Stomach smooth muscle (tissue), 2 donors: ENCODE data around the gene IFFO2.

Experiments used
- H3K27ac ChIP-seq: one replicate; pipeline ENCODE4 v1.7.0; 2013; ENCODE audit warnings: mild to moderate bottlenecking, low read length, inconsistent platforms
- H3K27me3 ChIP-seq, 2 donors: one replicate each; pipeline ENCODE4 v1.7.0; 2013; ENCODE audit warnings: low read length in 2 of 2; ENCODE audit not compliant: insufficient read depth in 2 of 2, control insufficient read depth in 1 of 2
- H3K36me3 ChIP-seq, 2 donors: one replicate each; pipeline ENCODE4 v1.7.0; 2013; ENCODE audit warnings: low read length in 2 of 2; ENCODE audit not compliant: control insufficient read depth in 2 of 2, insufficient read depth in 2 of 2
- H3K4me1 ChIP-seq: one replicate; pipeline ENCODE4 v1.7.0; 2013; ENCODE audit warnings: low read length; ENCODE audit not compliant: control insufficient read depth, insufficient read depth
- H3K4me3 ChIP-seq, 2 donors: one replicate each; pipeline ENCODE4 v1.7.0; 2013; ENCODE audit warnings: low read length in 2 of 2
- H3K9ac ChIP-seq, 2 donors: one replicate each; pipeline ENCODE4 v1.7.0; 2013; ENCODE audit warnings: low read length in 2 of 2, mild to moderate bottlenecking in 1 of 2
- H3K9me3 ChIP-seq, 2 donors: one replicate each; pipeline ENCODE4 v1.7.0; 2013; ENCODE audit warnings: low read length in 2 of 2; ENCODE audit not compliant: control insufficient read depth in 2 of 2
- donor health status: healthy.
- donor health status: Pancreatic carcinoma.

Gene IFFO2

GRCh38 chr1:18934205-18935000, 22.1 kb downstream of the IFFO2 start:
- Histone ChIP-seq H3K4me1 (peaks cover 49% of the 10 kb centered on the region), H3K9ac (no peak overlapping the region), H3K4me3 (no peak overlapping the region)

DNA sequence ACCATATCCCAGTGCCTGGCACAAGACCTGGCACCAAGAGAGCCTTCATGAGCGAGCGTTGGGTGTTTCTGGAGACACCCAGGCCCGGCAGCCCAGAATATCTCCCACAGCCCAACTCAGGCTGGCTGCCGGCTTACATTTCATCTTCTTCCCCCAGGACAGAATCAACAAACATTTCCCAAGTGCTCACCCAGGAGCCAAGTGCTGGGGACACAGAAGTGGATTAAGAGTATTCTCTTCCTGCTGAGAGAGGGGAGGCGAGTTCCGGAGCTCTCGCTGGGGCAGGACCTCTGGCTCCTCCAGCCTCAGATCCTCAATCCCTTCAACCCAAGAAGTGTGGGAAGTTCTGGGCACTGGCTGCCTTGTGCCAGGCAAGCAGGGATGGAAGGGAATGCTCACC, 23.6 kb downstream of the IFFO2 start:
- H3K4me1 ChIP-seq, result peaks cover 49% of the 10 kb centered on the region
- H3K27ac ChIP-seq, result no peak overlapping the region

More at GRCh38 chr1:18934205-18935000, 22.1 kb downstream of the IFFO2 start:
- H3K27ac ChIP-seq, result no peak overlapping the region
- peaks cover 0 to 2% of the 10 kb centered on the region in 2 donors for H3K36me3 ChIP-seq
- no peaks in the 10 kb centered on the region for H3K27me3 ChIP-seq
- no peaks in the 10 kb centered on the region for H3K9me3 ChIP-seq

GRCh38 chr1:18932387-18932786, 24.1 kb downstream of the IFFO2 start:
- H3K27me3 ChIP-seq, result no peaks in the 10 kb centered on the region
- H3K9me3 ChIP-seq, result no peaks in the 10 kb centered on the region
- H3K27ac ChIP-seq, result no peak overlapping the region
- no peak overlapping the region for H3K9ac ChIP-seq
- H3K4me1 ChIP-seq, result peaks cover 50% of the 10 kb centered on the region
- peaks cover 0 to 2% of the 10 kb centered on the region in 2 donors for H3K36me3 ChIP-seq
- no peak overlapping the region for H3K4me3 ChIP-seq

More for the DNA sequence above, 23.6 kb downstream of the IFFO2 start:
- no peaks in the 10 kb centered on the region for H3K27me3 ChIP-seq
- peaks cover 0 to 2% of the 10 kb centered on the region in 2 donors for H3K36me3 ChIP-seq
- no peak overlapping the region for H3K9ac ChIP-seq
- H3K4me3 ChIP-seq, result no peak overlapping the region
- H3K9me3 ChIP-seq, result no peaks in the 10 kb centered on the region

DNA sequence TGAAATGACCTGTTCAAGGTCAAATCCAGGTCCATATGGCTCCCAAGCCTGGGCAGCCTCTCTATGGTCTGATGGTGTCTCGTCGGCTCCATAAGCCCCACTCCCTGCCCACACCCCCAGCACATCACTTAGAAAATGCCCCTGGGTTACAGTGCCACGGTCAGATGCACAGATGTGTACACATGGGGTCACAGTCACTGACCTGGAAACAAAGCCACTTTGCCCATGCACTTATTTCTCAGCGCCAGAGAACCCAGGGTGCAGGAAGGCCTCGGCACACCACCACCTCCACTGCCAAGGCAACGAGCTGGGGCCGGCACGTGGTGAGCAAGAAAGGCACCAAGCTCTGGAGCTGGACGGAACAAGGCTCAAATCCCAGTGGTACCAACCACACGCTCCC, 24.7 kb downstream of the IFFO2 start:
- Histone ChIP-seq H3K27ac (no peak overlapping the region), H3K4me1 (peaks cover 50% of the 10 kb centered on the region), H3K4me3 (no peak overlapping the region)

GRCh38 chr1:18929686-18930085, 26.8 kb downstream of the IFFO2 start:
- H3K27me3 ChIP-seq, result no peaks in the 10 kb centered on the region
- H3K4me3 ChIP-seq, result no peak overlapping the region
- H3K27ac ChIP-seq, result no peak overlapping the region
- H3K9ac ChIP-seq, result no peak overlapping the region
- no peaks in the 10 kb centered on the region for H3K9me3 ChIP-seq
- no peaks in the 10 kb centered on the region for H3K36me3 ChIP-seq
- H3K4me1 ChIP-seq, result peaks cover 52% of the 10 kb centered on the region

More for the DNA sequence above, 24.7 kb downstream of the IFFO2 start:
- Histone ChIP-seq H3K9ac (no peak overlapping the region), H3K9me3 (no peaks in the 10 kb centered on the region), H3K27me3 (no peaks in the 10 kb centered on the region), H3K36me3 (peaks cover 0 to 2% of the 10 kb centered on the region in 2 donors)

DNA sequence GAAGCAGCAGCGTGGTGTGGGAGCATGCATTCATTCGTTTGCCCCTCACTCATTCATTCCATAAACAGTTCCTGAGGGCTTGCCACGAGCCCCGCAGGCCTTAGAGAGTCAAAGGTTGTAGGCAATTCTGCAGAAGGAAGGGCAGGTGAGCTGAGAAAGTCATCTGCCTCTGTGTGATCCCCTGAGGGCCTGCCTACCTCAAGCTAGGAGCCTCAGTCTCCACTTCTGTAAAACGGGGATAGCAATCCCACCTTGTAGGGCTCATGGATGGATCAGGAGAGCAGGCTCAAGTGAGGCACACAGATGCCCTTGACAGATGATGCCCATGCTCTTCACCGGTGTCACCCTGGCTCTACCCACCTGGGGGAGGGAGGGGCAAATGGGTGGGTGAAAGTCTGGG, 27.5 kb downstream of the IFFO2 start:
- Histone ChIP-seq H3K4me3 (no peak overlapping the region), H3K36me3 (no peaks in the 10 kb centered on the region), H3K27ac (no peak overlapping the region), H3K4me1 (peaks cover 59% of the 10 kb centered on the region), H3K9me3 (no peaks in the 10 kb centered on the region), H3K9ac (no peak overlapping the region), H3K27me3 (no peaks in the 10 kb centered on the region)

GRCh38 chr1:18928406-18928805, 28.1 kb downstream of the IFFO2 start:
- H3K9me3 ChIP-seq, result no peaks in the 10 kb centered on the region
- no peak overlapping the region for H3K9ac ChIP-seq
- no peak overlapping the region for H3K4me3 ChIP-seq
- H3K4me1 ChIP-seq, result peaks cover 64% of the 10 kb centered on the region
- no peaks in the 10 kb centered on the region for H3K36me3 ChIP-seq
- no peaks in the 10 kb centered on the region for H3K27me3 ChIP-seq
- H3K27ac ChIP-seq, result no peak overlapping the region

GRCh38 chr1:18927654-18928272, 28.7 kb downstream of the IFFO2 start:
- peaks cover 68% of the 10 kb centered on the region for H3K4me1 ChIP-seq
- no peak overlapping the region for H3K4me3 ChIP-seq
- no peaks in the 10 kb centered on the region for H3K9me3 ChIP-seq
- no peaks in the 10 kb centered on the region for H3K27me3 ChIP-seq
- H3K27ac ChIP-seq, result no peak overlapping the region
- H3K36me3 ChIP-seq, result no peaks in the 10 kb centered on the region
- no peak overlapping the region for H3K9ac ChIP-seq

GRCh38 chr1:18927082-18927653, 29.3 kb downstream of the IFFO2 start:
- Histone ChIP-seq H3K27ac (no peak overlapping the region), H3K9ac (no peak overlapping the region), H3K4me3 (peak overlapping the region in 1 of 2 donors; percentile 15), H3K27me3 (no peaks in the 10 kb centered on the region), H3K4me1 (peaks cover 67% of the 10 kb centered on the region), H3K36me3 (no peaks in the 10 kb centered on the region), H3K9me3 (no peaks in the 10 kb centered on the region)

DNA sequence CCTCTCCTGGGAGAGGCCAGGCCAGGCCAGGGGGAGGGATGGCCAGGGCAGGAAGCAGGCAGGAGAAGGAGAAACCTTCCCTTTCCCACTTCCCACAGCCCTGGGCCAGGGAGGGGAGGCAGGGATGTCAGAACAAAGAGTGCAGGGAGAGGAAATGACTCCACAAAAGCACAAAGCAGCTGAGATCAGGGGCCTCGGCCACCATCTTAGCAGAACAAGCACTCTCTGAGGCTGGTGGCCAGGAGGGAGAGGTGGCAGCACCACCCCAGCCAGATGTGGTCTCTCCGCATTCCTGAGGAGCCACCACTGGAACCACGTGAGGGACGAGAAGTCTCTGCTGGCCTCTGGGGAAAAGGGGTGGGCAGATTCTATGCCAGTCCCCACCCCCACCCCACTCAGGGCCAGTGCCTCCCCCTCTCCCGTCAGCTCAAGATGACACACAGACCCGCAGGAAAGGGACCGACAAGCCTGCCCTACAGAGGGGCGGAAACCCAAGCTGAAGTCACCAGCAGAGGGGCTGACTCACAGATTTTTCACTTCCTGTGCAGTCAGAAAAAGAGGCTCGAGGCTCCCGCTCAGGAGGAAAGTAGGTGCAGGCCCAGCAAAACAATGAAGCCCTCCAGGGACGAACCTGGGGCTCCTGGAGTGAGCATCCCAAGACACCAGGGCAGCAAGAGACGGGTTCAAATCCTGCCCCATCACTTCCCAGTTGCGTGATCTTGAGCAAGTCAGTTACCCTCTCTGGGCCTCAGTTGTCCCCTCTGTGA, 30.0 kb downstream of the IFFO2 start:
- Histone ChIP-seq H3K36me3 (no peaks in the 10 kb centered on the region), H3K4me3 (peak overlapping the region in 1 of 2 donors; percentile 15), H3K9me3 (no peaks in the 10 kb centered on the region), H3K27me3 (no peaks in the 10 kb centered on the region), H3K4me1 (peaks cover 70% of the 10 kb centered on the region), H3K27ac (no peak overlapping the region), H3K9ac (no peak overlapping the region)
